GM12864 (cell line): ENCODE results near the gene EYS.
"Not testable (repeated sequence)": the region's sequence is repeated elsewhere in the genome, so short reads cannot be mapped to it uniquely, and the experiment has no call there.

Source experiments
- DNase-seq: peaks from one replicate; pipeline ENCODE4 v3.0.0-alpha.2; 2011; ENCODE audit warnings: low read depth
- H3K4me3 ChIP-seq: 2 replicates; pipeline ENCODE4 v1.5.1; 2011; ENCODE audit warnings: mild to moderate bottlenecking, low read depth, low read length, control low read depth
- TF ChIP-seq, protein P1 (sequence below): IDR thresholded peaks from 2 replicates; pipeline ENCODE4 v1.5.1; 2011; ENCODE audit warnings: low read depth, mild to moderate bottlenecking, moderate library complexity, low read length, control low read depth, inconsistent platforms; ENCODE audit errors: missing control alignments

EYS gene

GRCh38 chr6:65004283-65004682 lies 702.7 kb downstream of the EYS start:
- DNase-seq: no peak
- TF ChIP-seq, protein P1, sequence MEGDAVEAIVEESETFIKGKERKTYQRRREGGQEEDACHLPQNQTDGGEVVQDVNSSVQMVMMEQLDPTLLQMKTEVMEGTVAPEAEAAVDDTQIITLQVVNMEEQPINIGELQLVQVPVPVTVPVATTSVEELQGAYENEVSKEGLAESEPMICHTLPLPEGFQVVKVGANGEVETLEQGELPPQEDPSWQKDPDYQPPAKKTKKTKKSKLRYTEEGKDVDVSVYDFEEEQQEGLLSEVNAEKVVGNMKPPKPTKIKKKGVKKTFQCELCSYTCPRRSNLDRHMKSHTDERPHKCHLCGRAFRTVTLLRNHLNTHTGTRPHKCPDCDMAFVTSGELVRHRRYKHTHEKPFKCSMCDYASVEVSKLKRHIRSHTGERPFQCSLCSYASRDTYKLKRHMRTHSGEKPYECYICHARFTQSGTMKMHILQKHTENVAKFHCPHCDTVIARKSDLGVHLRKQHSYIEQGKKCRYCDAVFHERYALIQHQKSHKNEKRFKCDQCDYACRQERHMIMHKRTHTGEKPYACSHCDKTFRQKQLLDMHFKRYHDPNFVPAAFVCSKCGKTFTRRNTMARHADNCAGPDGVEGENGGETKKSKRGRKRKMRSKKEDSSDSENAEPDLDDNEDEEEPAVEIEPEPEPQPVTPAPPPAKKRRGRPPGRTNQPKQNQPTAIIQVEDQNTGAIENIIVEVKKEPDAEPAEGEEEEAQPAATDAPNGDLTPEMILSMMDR: no peak
- H3K4me3 ChIP-seq: no peak overlapping the region

DNA sequence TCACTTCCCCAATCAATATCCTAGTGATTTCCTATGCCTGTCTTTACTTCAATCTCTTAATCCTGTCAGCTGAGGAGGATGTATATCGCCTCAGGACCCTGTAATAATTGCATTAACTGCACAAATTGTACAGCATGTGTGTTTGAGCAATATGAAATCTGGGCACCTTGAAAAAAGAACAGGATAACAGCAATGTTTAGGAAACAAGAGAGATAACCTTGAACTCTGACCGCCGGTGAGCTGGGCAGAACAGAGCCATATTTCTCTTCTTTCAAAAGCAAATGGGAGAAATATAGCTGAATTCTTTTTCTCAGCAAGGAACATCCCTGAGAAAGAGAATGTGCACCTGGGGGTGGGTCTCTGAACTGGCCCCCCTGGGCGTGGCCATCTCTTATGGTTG lies 704.1 kb downstream of the EYS start:
- DNase-seq, H3K4me3 ChIP-seq: not testable (repeated sequence)

DNA sequence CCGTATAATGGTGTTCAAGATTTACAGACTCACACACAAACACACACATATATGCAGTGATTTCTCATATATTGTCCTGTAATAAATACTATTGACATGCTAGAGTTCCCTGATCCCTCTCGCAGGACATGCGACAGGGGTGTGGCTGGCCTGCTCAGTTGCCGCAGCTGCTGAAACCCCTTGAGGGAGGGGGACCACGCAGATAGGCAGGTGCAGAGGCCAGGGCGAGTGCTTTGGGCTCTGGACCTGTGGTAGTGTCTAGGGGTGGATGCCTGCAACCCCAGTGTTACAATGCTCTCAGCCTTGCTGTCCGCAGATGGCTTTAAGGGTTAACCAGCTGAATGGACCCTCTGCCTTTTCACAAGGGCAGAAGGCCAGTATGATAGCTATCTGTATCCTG lies 706.2 kb downstream of the EYS start:
- TF ChIP-seq, protein P1: no peak
- H3K4me3 ChIP-seq: no peak overlapping the region
- no peak for DNase-seq

DNA sequence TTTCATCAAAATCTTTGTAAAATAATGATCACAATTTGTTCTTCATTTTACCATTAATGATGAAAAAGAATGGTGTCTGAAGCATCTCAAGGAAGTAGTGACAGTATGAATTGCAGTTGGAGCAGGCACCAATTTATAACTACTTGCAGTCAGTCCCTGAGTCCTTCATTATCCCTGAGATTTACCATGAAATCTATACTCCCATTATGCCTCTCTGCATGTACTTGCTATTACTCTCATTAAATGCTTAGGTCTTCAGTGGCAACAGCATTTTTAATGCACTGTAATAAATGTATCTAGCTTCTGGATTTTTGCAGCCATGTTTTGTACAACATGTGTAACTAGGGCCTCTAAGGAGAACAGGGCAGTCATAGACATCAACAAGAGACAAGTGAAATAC lies 708.8 kb downstream of the EYS start:
- TF ChIP-seq, protein P1: no peak
- no peak overlapping the region for H3K4me3 ChIP-seq
- DNase-seq: no peak

DNA sequence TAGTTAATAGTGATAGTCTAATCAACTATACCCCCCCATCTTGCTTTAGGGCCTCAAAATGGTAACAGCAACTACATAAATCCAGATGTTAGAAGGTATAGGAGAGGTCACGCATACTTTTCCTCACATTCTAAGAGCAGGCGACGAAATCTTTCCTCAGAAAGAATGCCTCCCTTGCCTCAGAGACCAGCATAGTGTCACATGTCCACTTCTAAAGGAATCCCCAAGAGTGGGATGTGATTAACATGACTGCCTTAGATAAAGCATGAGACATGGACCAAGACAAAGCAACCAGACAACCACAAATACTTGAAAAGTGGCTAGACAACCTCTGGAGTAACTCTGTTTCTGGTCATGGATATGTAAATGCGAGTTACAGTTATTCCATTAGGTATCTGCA lies 710.7 kb downstream of the EYS start:
- H3K4me3 ChIP-seq: no peak overlapping the region
- TF ChIP-seq, protein P1: no peak
- no peak for DNase-seq

GRCh38 chr6:64990652-64991304 lies 716.2 kb downstream of the EYS start:
- TF ChIP-seq, protein P1: no peak
- no peak overlapping the region for H3K4me3 ChIP-seq

GRCh38 chr6:64988148-64988547 lies 718.9 kb downstream of the EYS start:
- H3K4me3 ChIP-seq: no peak overlapping the region
- TF ChIP-seq, protein P1: no peak
- no peak for DNase-seq

More at GRCh38 chr6:64990652-64991304, 716.2 kb downstream of the EYS start:
- no peak for DNase-seq
